BLaER1 (cell line): ENCODE measurements around the gene KRTAP12-4.
"Not testable (repeated sequence)": the region's sequence is repeated elsewhere in the genome, so short reads cannot be mapped to it uniquely, and the experiment has no call there.

ENCODE experiments used
- H3K27ac ChIP-seq: shearing (Covaris generic); formaldehyde crosslinking; 2 replicates; pipeline ENCODE4 v1.8.1; 2022
- H3K27me3 ChIP-seq: shearing (Covaris generic); formaldehyde crosslinking; 2 replicates; pipeline ENCODE4 v1.8.1; 2022
- H3K36me3 ChIP-seq: shearing (Covaris generic); formaldehyde crosslinking; 2 replicates; pipeline ENCODE4 v1.8.1; 2022
- H3K4me1 ChIP-seq: shearing (Covaris generic); formaldehyde crosslinking; 2 replicates; pipeline ENCODE4 v1.8.1; 2022
- H3K4me2 ChIP-seq: shearing (Covaris generic); formaldehyde crosslinking; 2 replicates; pipeline ENCODE4 v1.8.1; 2022
- H3K4me3 ChIP-seq: shearing (Covaris generic); formaldehyde crosslinking; 2 replicates; pipeline ENCODE4 v1.8.1; 2022
- H3K9ac ChIP-seq: shearing (Covaris generic); formaldehyde crosslinking; 2 replicates; pipeline ENCODE4 v1.8.1; 2022
- H3K9me3 ChIP-seq: shearing (Covaris generic); formaldehyde crosslinking; 2 replicates; pipeline ENCODE4 v1.8.1; 2022
- H4K20me1 ChIP-seq: shearing (Covaris generic); formaldehyde crosslinking; 2 replicates; pipeline ENCODE4 v1.8.1; 2022
- Cebpa-rat ChIP-seq: shearing (Covaris generic); IDR thresholded peaks from 2 replicates; pipeline ENCODE4 v1.8.1; 2022

The KRTAP12-4 gene

GRCh38 chr21:44612669-44613229 lies 41.7 kb downstream of the KRTAP12-4 start:
- no peak for TF ChIP-seq Cebpa-rat
- Histone ChIP-seq H3K4me3 (no peak overlapping the region), H3K9ac (no peak overlapping the region)

DNA sequence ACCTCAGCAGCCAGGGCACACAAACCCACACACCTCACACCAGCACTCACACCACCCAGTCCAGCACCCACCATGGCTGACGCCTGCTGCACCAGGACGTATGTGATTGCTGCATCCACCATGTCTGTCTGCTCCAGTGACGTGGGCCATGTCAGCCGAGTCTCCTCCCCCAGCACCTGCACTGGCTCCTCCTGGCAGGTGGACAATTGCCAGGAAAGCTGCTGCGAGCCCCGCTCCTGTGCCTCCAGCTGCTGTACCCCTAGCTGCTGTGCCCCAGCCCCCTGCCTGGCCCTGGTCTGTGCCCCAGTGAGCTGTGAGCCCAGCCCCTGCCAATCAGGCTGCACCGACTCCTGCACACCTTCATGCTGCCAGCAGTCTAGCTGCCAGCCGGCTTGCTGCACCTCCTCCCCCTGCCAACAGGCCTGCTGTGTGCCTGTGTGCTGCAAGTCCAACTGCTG lies 42.4 kb downstream of the KRTAP12-4 start, which contains the start of gene KRTAP10-8:
Gene KRTAP10-8 (plus strand): TSS at position 51 of the 458 bp plus-strand sequence. CDS start 22 bp downstream, at position 73.
- no peaks in the 10 kb centered on the region for H4K20me1 ChIP-seq
- peaks cover 27% of the 10 kb centered on the region for H3K4me1 ChIP-seq
- H3K9me3 ChIP-seq = peaks cover 36% of the 10 kb centered on the region
- no peaks in the 10 kb centered on the region for H3K27me3 ChIP-seq
- no peak within 1 kb of the TSS for H3K27ac ChIP-seq
- no peak for TF ChIP-seq Cebpa-rat
- H3K4me2 ChIP-seq = no peak within 1 kb of the TSS
- H3K36me3 ChIP-seq = no peaks in the 10 kb centered on the region
- H3K4me3 ChIP-seq = no peak within 1 kb of the TSS
- H3K9ac ChIP-seq = no peak within 1 kb of the TSS

More at GRCh38 chr21:44612669-44613229, 41.7 kb downstream of the KRTAP12-4 start:
- Histone ChIP-seq H3K36me3 (no peaks in the 10 kb centered on the region), H3K9me3 (peaks cover 36% of the 10 kb centered on the region), H3K27me3 (no peaks in the 10 kb centered on the region), H3K4me2 (no peak overlapping the region), H4K20me1 (no peaks in the 10 kb centered on the region), H3K27ac (no peak overlapping the region), H3K4me1 (peaks cover 27% of the 10 kb centered on the region)

DNA sequence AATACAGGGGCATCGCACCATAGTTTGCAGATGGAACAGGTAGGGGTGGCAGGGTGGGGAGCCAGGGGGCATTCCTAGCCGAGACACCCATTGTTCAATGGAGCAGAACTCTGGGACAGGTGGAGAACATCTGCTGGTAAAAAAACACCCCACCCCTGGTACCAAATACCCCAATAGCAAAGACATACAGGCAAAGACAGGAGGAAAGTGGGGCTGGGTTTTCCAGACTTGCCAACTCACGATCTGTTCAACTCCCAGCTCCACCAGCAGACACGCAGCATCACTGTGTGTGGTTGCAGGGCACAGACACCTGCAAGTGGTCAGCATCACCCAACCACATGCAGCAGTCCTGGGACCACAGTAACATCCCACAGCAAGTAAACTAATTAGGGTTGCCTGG lies 42.9 kb downstream of the KRTAP12-4 start:
- TF ChIP-seq Cebpa-rat = no peak
- Histone ChIP-seq H3K36me3 (no peaks in the 10 kb centered on the region), H3K4me3 (no peak overlapping the region)

GRCh38 chr21:44610157-44610843 lies 44.2 kb downstream of the KRTAP12-4 start:
- H3K4me3 ChIP-seq, H3K9ac ChIP-seq, H3K27ac ChIP-seq, H3K4me2 ChIP-seq, H3K27me3 ChIP-seq, H3K36me3 ChIP-seq, H4K20me1 ChIP-seq: not testable (repeated sequence)
- peaks cover 11% of the 10 kb centered on the region for H3K4me1 ChIP-seq
- H3K9me3 ChIP-seq = peaks cover 36% of the 10 kb centered on the region

More for the DNA sequence above, 42.9 kb downstream of the KRTAP12-4 start:
- peaks cover 24% of the 10 kb centered on the region for H3K4me1 ChIP-seq
- H3K9ac ChIP-seq = no peak overlapping the region
- H4K20me1 ChIP-seq = no peaks in the 10 kb centered on the region
- peaks cover 36% of the 10 kb centered on the region for H3K9me3 ChIP-seq
- H3K27me3 ChIP-seq = no peaks in the 10 kb centered on the region
- no peak overlapping the region for H3K27ac ChIP-seq
- H3K4me2 ChIP-seq = no peak overlapping the region

DNA sequence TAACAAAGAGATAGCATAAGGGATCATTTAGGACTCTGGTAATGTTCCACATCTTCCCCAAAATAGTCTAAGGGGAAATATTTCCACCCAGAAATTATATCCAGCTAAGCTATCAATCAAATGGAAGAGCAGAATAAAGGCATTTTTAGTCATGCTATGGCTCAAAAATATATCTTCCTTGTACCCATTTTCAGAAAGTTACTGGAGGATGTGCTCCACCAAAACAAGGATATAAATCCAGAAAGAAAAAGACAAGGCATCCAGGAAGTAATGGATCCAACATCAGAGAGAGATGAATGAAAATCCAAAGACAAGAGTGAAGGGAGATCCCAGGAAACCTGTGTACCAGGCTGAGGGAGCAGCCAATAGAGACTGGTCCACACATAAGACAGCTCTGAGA lies 45.3 kb downstream of the KRTAP12-4 start:
- TF ChIP-seq Cebpa-rat = no peak
- no peak overlapping the region for H3K27ac ChIP-seq
- no peaks in the 10 kb centered on the region for H4K20me1 ChIP-seq
- H3K4me1 ChIP-seq = peaks cover under 1% of the 10 kb centered on the region; the same call in 1 of the 2 replicates
- H3K4me3 ChIP-seq = no peak overlapping the region
- peaks cover 42% of the 10 kb centered on the region for H3K9me3 ChIP-seq
- no peak overlapping the region for H3K9ac ChIP-seq
- H3K36me3 ChIP-seq = no peaks in the 10 kb centered on the region
- H3K4me2 ChIP-seq = no peak overlapping the region
- no peaks in the 10 kb centered on the region for H3K27me3 ChIP-seq

DNA sequence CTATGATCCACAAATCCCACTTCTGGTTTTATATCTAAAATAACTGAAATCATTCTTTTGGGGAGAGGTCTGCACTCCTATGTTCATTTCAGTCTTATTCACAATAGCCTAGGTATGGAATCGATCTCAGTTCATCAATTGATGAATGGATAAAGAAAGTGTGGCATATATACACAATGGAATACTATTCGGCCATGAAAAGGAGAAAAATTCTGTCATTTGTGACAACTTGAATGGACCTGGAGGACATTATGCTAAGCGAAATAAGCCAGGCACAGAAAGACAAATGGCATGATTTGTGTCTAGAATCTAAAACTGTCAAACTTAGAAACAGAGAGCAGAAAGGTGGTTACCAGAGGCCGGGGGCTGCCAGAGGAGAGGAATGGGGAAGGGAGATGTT lies 48.0 kb downstream of the KRTAP12-4 start:
- H3K9me3 ChIP-seq = peaks cover 38% of the 10 kb centered on the region
- H3K4me1 ChIP-seq = no peaks in the 10 kb centered on the region
- no peak overlapping the region for H3K9ac ChIP-seq
- no peaks in the 10 kb centered on the region for H4K20me1 ChIP-seq
- H3K4me3 ChIP-seq = no peak overlapping the region
- no peak overlapping the region for H3K27ac ChIP-seq
- H3K27me3 ChIP-seq = no peaks in the 10 kb centered on the region
- H3K36me3 ChIP-seq = no peaks in the 10 kb centered on the region
- no peak for TF ChIP-seq Cebpa-rat
- no peak overlapping the region for H3K4me2 ChIP-seq
